Measurements from ENCODE around the gene LRRC14B. TPM values are rescaled to one million over a fixed set of nuclear protein-coding genes. Genes with fewer than 3 reads are reported as not detected.

LRRC14B gene
- polyA plus RNA-seq, 3 donors = not detected

DNA sequence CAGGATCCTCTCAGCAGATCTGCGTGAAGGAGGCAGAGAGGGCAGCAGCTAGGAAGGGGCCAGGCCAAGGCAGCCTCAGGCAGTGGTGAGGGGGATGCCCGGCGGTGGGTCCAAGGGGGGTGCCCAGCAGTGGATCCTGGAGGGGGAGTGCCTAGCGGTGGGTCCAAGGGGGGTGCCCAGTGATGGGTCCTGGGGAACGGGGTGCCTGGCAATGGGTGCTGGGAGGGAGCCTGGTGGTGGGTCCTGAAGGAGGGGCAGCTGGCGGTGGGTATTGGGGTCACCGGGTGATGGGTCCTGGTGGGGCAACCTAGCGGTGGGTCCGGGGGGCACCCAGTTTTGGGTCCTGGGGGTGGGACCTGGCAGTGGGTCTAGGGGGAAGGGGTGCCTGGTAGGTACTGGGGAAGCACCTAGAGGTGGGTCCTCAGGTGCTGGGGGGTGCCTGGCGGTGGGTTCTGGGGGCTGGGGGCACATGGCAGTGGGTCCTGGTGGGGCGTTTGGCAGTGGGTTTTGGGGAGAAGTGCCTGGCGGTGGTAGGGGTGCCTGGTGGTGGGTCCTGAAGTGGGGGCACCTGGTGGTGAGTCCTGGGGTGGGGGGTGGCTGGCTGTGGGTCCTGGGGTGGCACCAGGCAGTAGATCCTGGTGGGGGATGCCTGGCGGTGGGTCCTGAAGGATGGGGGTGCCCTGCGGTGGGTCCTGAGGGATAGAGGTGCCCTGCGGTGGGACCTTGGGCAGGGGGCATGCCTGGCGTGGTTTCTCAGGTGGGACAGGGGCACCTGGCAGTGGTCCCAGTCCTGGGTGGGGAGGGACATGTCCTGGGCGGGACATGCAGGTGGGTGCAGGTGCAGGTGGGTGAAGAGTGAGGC lies 1.9 kb downstream of the LRRC14B start:
- Histone ChIP-seq H3K9ac (ENCODE audit: insufficient read depth, low read length, poor library complexity, severe bottlenecking) (no peak overlapping the region), H3K4me2 (replicated peaks; ENCODE audit: extremely low read depth, low read length, poor library complexity, severe bottlenecking) (no peak overlapping the region), H3K36me3 (replicated peaks in 1 of 2; ENCODE audit: control insufficient read depth in 1 of 2, insufficient read depth in 2 of 2, low read length in 2 of 2) (no peaks in the 10 kb centered on the region), H3K4me1 (ENCODE audit: control insufficient read depth in 1 of 2, insufficient read depth in 2 of 2, low read length in 2 of 2) (peaks cover 0 to 3% of the 10 kb centered on the region in 2 donors), H3K79me2 (ENCODE audit: insufficient read depth, low read length) (no peaks in the 10 kb centered on the region), H3K4me3 (replicated peaks in 1 of 3; ENCODE audit: low read depth in 2 of 3, low read length in 3 of 3) (no peak overlapping the region), H2AFZ (ENCODE audit: insufficient read depth, low read depth, low read length, poor library complexity, severe bottlenecking) (no peak overlapping the region), H3K9me3 (replicated peaks in 1 of 2; ENCODE audit: control insufficient read depth in 1 of 2, insufficient read depth in 1 of 2, low read length in 2 of 2) (no peaks in the 10 kb centered on the region), H3K27me3 (ENCODE audit: control insufficient read depth in 2 of 2, insufficient read depth in 2 of 2, low read length in 2 of 2) (peaks cover 0 to 8% of the 10 kb centered on the region in 2 donors), H4K20me1 (ENCODE audit: insufficient read depth, low read length) (no peaks in the 10 kb centered on the region), H3K27ac (ENCODE audit: low read depth in 1 of 2, low read length in 2 of 2) (no peak overlapping the region)
- Mint-ChIP-seq H3K36me3 (no peaks in the 10 kb centered on the region), H3K9me3 (peaks cover 0 to 2% (median 0%) of the 10 kb centered on the region in 7 donors), H3K27ac (no peak overlapping the region), H3K27me3 (ENCODE audit: low read depth in 3 of 3) (peaks cover 12 to 35% (median 18%) of the 10 kb centered on the region in 3 donors), H3K4me1 (peaks cover 6% of the 10 kb centered on the region), H3K4me3 (no peak overlapping the region)
- DNase-seq = no peak
- WGBS (ENCODE audit: insufficient coverage) = 92% methylated on average over 14 of the region's 17 CpGs
- TF ChIP-seq, protein P1, sequence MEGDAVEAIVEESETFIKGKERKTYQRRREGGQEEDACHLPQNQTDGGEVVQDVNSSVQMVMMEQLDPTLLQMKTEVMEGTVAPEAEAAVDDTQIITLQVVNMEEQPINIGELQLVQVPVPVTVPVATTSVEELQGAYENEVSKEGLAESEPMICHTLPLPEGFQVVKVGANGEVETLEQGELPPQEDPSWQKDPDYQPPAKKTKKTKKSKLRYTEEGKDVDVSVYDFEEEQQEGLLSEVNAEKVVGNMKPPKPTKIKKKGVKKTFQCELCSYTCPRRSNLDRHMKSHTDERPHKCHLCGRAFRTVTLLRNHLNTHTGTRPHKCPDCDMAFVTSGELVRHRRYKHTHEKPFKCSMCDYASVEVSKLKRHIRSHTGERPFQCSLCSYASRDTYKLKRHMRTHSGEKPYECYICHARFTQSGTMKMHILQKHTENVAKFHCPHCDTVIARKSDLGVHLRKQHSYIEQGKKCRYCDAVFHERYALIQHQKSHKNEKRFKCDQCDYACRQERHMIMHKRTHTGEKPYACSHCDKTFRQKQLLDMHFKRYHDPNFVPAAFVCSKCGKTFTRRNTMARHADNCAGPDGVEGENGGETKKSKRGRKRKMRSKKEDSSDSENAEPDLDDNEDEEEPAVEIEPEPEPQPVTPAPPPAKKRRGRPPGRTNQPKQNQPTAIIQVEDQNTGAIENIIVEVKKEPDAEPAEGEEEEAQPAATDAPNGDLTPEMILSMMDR (IDR thresholded peaks at IDR 0.05) = no peak
- intact Hi-C loops (cut with micrococcal nuclease) = no loop called here

GRCh38 chr5:194102-194501 lies 2.8 kb downstream of the LRRC14B start:
- Histone ChIP-seq H3K79me2 (ENCODE audit: insufficient read depth, low read length) (no peaks in the 10 kb centered on the region), H3K9ac (ENCODE audit: insufficient read depth, low read length, poor library complexity, severe bottlenecking) (no peak overlapping the region), H4K20me1 (ENCODE audit: insufficient read depth, low read length) (no peaks in the 10 kb centered on the region), H3K4me2 (replicated peaks; ENCODE audit: extremely low read depth, low read length, poor library complexity, severe bottlenecking) (no peak overlapping the region), H2AFZ (ENCODE audit: insufficient read depth, low read depth, low read length, poor library complexity, severe bottlenecking) (no peak overlapping the region), H3K27me3 (ENCODE audit: control insufficient read depth in 2 of 2, insufficient read depth in 2 of 2, low read length in 2 of 2) (peaks cover 0 to 8% of the 10 kb centered on the region in 2 donors), H3K4me3 (replicated peaks in 1 of 3; ENCODE audit: low read depth in 2 of 3, low read length in 3 of 3) (no peak overlapping the region), H3K36me3 (replicated peaks in 1 of 2; ENCODE audit: control insufficient read depth in 1 of 2, insufficient read depth in 2 of 2, low read length in 2 of 2) (no peaks in the 10 kb centered on the region), H3K9me3 (replicated peaks in 1 of 2; ENCODE audit: control insufficient read depth in 1 of 2, insufficient read depth in 1 of 2, low read length in 2 of 2) (no peaks in the 10 kb centered on the region), H3K27ac (ENCODE audit: low read depth in 1 of 2, low read length in 2 of 2) (no peak overlapping the region), H3K4me1 (ENCODE audit: control insufficient read depth in 1 of 2, insufficient read depth in 2 of 2, low read length in 2 of 2) (no peaks in the 10 kb centered on the region)
- no peaks in the 10 kb centered on the region for H3K4me1 Mint-ChIP-seq
- intact Hi-C loops (cut with micrococcal nuclease) = no loop called here
- peaks cover 0 to 2% (median 0%) of the 10 kb centered on the region in 7 donors for H3K9me3 Mint-ChIP-seq
- DNase-seq = no peak
- peaks cover 9 to 33% (median 15%) of the 10 kb centered on the region in 3 donors for H3K27me3 Mint-ChIP-seq (ENCODE audit: low read depth in 3 of 3)
- H3K27ac Mint-ChIP-seq = no peak overlapping the region
- H3K36me3 Mint-ChIP-seq = no peaks in the 10 kb centered on the region
- TF ChIP-seq, protein P1 (IDR thresholded peaks at IDR 0.05) = no peak
- no peak overlapping the region for H3K4me3 Mint-ChIP-seq
- 93% methylated on average over 8 of the region's 15 CpGs for WGBS (ENCODE audit: insufficient coverage)

All from CD14-positive monocyte (primary cell).